ENCODE data around the gene C2CD2. TPM values are rescaled to one million over a fixed set of nuclear protein-coding genes. Genes with fewer than 3 reads are reported as not detected.

The C2CD2 gene
- total and polyA plus RNA-seq, 2 experiments from 2014 or later, result 6.4 to 13.9 TPM

DNA sequence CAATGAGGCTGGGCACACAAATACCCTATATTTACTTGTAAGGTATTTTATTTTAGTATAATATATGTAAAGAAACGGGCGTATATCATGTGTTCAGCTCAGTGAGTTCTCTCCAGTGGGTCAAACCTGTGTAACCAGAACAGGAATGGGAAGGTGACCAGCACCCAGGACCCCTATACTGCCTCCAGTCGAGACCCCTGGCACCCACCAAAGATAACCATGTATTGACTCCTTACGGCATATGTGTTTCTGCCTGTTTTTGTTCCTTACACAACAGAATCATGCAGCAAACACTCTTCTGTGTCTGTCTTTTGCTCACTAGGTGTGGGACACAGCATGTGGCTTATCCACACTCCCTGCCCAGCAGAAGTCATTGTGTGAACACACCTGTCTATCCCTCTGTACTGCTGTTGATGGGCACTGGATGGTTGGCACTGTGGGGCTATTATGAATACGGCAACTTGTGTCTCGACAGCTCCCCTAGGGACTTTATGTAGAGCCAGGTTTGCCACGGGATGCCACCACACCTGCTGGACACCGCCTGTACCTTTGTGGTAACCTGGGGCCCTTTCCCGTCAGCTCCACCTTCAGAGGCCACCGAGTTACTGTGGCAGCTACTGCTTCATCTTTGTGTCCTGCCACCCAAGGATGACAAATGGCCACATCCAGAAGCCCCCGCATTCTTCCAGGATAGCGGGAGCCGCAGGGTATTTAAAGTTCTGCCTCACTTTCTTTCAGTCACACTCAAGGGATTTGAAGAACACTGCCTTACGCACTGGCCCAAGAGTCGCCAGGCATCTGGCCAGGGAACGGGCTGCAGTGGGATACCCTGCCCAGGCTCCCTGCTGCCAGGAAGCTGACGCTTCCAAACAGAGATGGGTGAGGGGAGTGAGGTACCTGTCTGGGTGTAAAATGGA lies 23.5 kb upstream of the C2CD2 start:
- TF ChIP-seq, protein P1, sequence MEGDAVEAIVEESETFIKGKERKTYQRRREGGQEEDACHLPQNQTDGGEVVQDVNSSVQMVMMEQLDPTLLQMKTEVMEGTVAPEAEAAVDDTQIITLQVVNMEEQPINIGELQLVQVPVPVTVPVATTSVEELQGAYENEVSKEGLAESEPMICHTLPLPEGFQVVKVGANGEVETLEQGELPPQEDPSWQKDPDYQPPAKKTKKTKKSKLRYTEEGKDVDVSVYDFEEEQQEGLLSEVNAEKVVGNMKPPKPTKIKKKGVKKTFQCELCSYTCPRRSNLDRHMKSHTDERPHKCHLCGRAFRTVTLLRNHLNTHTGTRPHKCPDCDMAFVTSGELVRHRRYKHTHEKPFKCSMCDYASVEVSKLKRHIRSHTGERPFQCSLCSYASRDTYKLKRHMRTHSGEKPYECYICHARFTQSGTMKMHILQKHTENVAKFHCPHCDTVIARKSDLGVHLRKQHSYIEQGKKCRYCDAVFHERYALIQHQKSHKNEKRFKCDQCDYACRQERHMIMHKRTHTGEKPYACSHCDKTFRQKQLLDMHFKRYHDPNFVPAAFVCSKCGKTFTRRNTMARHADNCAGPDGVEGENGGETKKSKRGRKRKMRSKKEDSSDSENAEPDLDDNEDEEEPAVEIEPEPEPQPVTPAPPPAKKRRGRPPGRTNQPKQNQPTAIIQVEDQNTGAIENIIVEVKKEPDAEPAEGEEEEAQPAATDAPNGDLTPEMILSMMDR (IDR thresholded peaks at IDR 0.05; ENCODE audit: poor library complexity), result no peak
- TF ChIP-seq EZH2 (IDR thresholded peaks at IDR 0.05; ENCODE audit: borderline replicate concordance), result no peak
- TF ChIP-seq EZH2phosphoT487 (IDR thresholded peaks at IDR 0.05; ENCODE audit: low read depth, severe bottlenecking, unreplicated experiment), result no peak
- WGBS (ENCODE audit: low lambda C conversion rate, missing lambda C conversion rate), result 89% methylated on average over 17 of the region's 17 CpGs
- Histone ChIP-seq H3K4me3 (no peak overlapping the region), H3K4me2 (no peak overlapping the region), H3K27ac (no peak overlapping the region), H3K9me3 (ENCODE audit: low read depth) (no peaks in the 10 kb centered on the region), H3K4me1 (ENCODE audit: insufficient read depth) (no peaks in the 10 kb centered on the region), H3K36me3 (replicated peaks; ENCODE audit: insufficient read depth, low read depth) (no peaks in the 10 kb centered on the region), H3K9me2 (replicated peaks; ENCODE audit: insufficient read depth) (no peaks in the 10 kb centered on the region), H3K79me2 (no peaks in the 10 kb centered on the region), H2AFZ (no peak overlapping the region), H4K20me1 (ENCODE audit: insufficient read depth, poor library complexity, severe bottlenecking) (no peaks in the 10 kb centered on the region), H3K27me3 (no peaks in the 10 kb centered on the region)
- no peak for DNase-seq (ENCODE audit: low spot score)

DNA sequence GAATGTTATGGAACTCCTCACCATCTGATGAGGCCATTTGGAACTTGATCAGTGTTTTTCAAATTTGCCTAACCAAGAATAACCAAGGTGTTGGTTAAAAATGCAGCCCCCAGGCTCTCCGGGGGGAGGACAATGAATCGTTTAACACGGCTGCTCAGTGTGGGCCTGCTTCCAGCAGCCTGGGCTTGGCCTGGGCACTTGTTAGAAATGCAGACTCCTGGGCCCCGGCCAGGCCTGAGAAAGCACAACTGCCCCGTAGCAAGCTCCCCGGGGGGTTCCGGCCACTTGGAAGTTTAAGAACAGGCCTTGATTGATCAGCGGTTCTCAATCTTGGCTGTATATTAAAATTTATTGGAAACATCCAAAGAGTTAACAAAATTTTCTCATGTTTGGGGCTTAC lies 22.8 kb upstream of the C2CD2 start:
- no peak overlapping the region for H2AFZ ChIP-seq
- no peaks in the 10 kb centered on the region for H4K20me1 ChIP-seq (ENCODE audit: insufficient read depth, poor library complexity, severe bottlenecking)
- no peaks in the 10 kb centered on the region for H3K27me3 ChIP-seq
- H3K9me2 ChIP-seq (replicated peaks; ENCODE audit: insufficient read depth), result no peaks in the 10 kb centered on the region
- H3K4me2 ChIP-seq, result no peak overlapping the region
- no peak overlapping the region for H3K27ac ChIP-seq
- H3K79me2 ChIP-seq, result no peaks in the 10 kb centered on the region
- TF ChIP-seq, protein P1 (IDR thresholded peaks at IDR 0.05; ENCODE audit: poor library complexity), result no peak
- TF ChIP-seq EZH2phosphoT487 (IDR thresholded peaks at IDR 0.05; ENCODE audit: low read depth, severe bottlenecking, unreplicated experiment) (no peak), EZH2 (IDR thresholded peaks at IDR 0.05; ENCODE audit: borderline replicate concordance) (no peak)
- no peaks in the 10 kb centered on the region for H3K4me1 ChIP-seq (ENCODE audit: insufficient read depth)
- no peak for DNase-seq (ENCODE audit: low spot score)
- 96% methylated on average over 8 of the region's 8 CpGs for WGBS (ENCODE audit: low lambda C conversion rate, missing lambda C conversion rate)
- no peaks in the 10 kb centered on the region for H3K36me3 ChIP-seq (replicated peaks; ENCODE audit: insufficient read depth, low read depth)
- no peaks in the 10 kb centered on the region for H3K9me3 ChIP-seq (ENCODE audit: low read depth)
- H3K4me3 ChIP-seq, result no peak overlapping the region

DNA sequence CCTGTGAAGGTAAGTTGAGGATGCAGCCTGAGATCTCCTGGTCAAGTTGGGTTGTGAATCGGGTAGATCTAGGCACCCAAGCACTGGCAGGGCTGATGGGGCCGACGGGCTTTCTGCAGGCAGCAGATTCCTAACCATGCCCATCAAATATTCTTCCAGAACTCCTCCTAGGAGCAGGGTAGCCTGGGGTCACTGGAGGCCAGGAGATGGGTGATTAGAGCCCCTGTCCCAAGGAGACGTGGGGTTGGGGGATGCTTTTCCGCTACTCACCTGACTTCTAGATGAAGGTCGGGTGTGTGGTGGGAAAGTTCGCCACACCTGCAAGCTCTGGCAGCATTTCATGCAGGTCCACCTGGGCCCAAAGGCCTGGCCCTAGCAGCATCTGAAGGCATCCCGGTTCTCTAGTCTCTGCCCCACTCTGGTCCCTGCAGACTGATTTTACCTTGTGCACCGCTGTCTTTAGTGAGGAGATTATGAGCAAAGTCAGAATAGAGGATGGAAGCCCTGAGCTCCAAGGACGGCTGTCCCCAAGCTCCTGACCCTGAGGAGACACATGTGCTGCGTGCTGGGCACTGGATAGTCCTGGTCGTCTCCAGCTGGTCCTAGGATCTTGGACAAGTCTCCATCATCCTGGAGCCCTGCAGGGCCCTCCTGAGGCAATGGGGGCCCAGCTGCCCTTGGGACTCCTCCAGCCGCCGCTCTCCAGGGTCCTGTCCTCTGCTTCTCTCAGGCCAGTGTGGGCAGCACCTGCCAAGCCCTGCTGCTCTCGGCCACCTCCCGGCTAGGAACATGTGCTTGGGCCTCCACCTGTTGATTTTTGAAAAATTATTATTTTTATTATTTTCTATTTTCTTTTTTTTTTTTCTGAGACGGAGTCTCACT lies 21.8 kb upstream of the C2CD2 start:
- TF ChIP-seq EZH2 (IDR thresholded peaks at IDR 0.05; ENCODE audit: borderline replicate concordance) (no peak), EZH2phosphoT487 (IDR thresholded peaks at IDR 0.05; ENCODE audit: low read depth, severe bottlenecking, unreplicated experiment) (no peak)
- TF ChIP-seq, protein P1 (IDR thresholded peaks at IDR 0.05; ENCODE audit: poor library complexity), result no peak
- Histone ChIP-seq H3K27me3 (no peaks in the 10 kb centered on the region), H3K4me1 (ENCODE audit: insufficient read depth) (no peaks in the 10 kb centered on the region), H3K4me2 (no peak overlapping the region), H3K4me3 (no peak overlapping the region), H4K20me1 (ENCODE audit: insufficient read depth, poor library complexity, severe bottlenecking) (no peaks in the 10 kb centered on the region), H3K36me3 (replicated peaks; ENCODE audit: insufficient read depth, low read depth) (no peaks in the 10 kb centered on the region), H2AFZ (no peak overlapping the region), H3K27ac (no peak overlapping the region), H3K79me2 (no peaks in the 10 kb centered on the region), H3K9me3 (ENCODE audit: low read depth) (no peaks in the 10 kb centered on the region), H3K9me2 (replicated peaks; ENCODE audit: insufficient read depth) (no peaks in the 10 kb centered on the region)
- no peak for DNase-seq (ENCODE audit: low spot score)
- 93% methylated on average over 17 of the region's 17 CpGs for WGBS (ENCODE audit: low lambda C conversion rate, missing lambda C conversion rate)
